DMS79 (cell line): ENCODE data around the gene TCEA2.

Experiments used
- DNase-seq: peaks from one replicate; lab custom pipeline; 2025; lab: John Stamatoyannopoulos, UW

Gene TCEA2

GRCh38 chr20:64093013-64093503, 30.1 kb downstream of the TCEA2 start:
- DNase-seq, result no peak

- no peak for DNase-seq
These were observed 32.5 kb downstream of the TCEA2 start for GRCh38 chr20:64095455-64095854.

- DNase-seq, result no peak
These were observed 32.9 kb downstream of the TCEA2 start for GRCh38 chr20:64095927-64096326.

- no peak for DNase-seq
These were observed 33.5 kb downstream of the TCEA2 start for GRCh38 chr20:64096535-64096934.

- no peak for DNase-seq
These were observed 35.5 kb downstream of the TCEA2 start for GRCh38 chr20:64098471-64099013.

GRCh38 chr20:64099086-64099786, 36.2 kb downstream of the TCEA2 start:
- DNase-seq, result no peak

GRCh38 chr20:64099880-64100565, 37.0 kb downstream of the TCEA2 start:
- no peak for DNase-seq

- DNase-seq, result no peak
These were observed 37.5 kb downstream of the TCEA2 start for GRCh38 chr20:64100566-64100888.

- no peak for DNase-seq
These were observed 38.1 kb downstream of the TCEA2 start for GRCh38 chr20:64100946-64101688.

- DNase-seq, result peak; percentile 65
These were observed 39.0 kb downstream of the TCEA2 start for GRCh38 chr20:64101731-64102621.

GRCh38 chr20:64102647-64103354, 39.8 kb downstream of the TCEA2 start:
- DNase-seq, result peak; percentile 81

GRCh38 chr20:64103871-64104666, 41.1 kb downstream of the TCEA2 start:
- no peak for DNase-seq

GRCh38 chr20:64104667-64105451, 41.9 kb downstream of the TCEA2 start:
- no peak for DNase-seq

GRCh38 chr20:64105846-64106434, 42.9 kb downstream of the TCEA2 start:
- no peak for DNase-seq

- DNase-seq, result no peak
These were observed 43.5 kb downstream of the TCEA2 start for GRCh38 chr20:64106435-64106961.

GRCh38 chr20:64106981-64107735, 44.2 kb downstream of the TCEA2 start, which contains the start of gene NPBWR2:
Gene NPBWR2 (minus strand): TSS chr20:64107565. CDS start chr20:64106831, 734 bp downstream.
- no peak for DNase-seq

- no peak for DNase-seq
These were observed 44.9 kb downstream of the TCEA2 start for GRCh38 chr20:64107736-64108457.
